Panc1 (cell line): ENCODE results near the gene ALG5. TPM values are rescaled to one million over a fixed set of nuclear protein-coding genes. Genes with fewer than 3 reads are reported as not detected.

Experiments
- ATAC-seq: fragments of 200-7000 bp; cut with Tn5 transposase; 2 replicates; pipeline ENCODE4 v1.9.1; 2020; ENCODE audit warnings: mild to moderate bottlenecking, moderate library complexity
- BruUV-seq: library from RNA; stranded (reverse); fragments of 400-500 nt; replicated peaks from 2 replicates; lab custom pipeline; 2021; lab: Mats Ljungman, UMichigan
- CTCF ChIA-PET: fragments of 300-600 bp; sonication (Branson Sonifier 250); formaldehyde crosslinking; loops from one replicate; lab custom pipeline; 2022; ENCODE audit warnings: antibody characterized with exemption; lab: Charles Lee
- POLR2A ChIA-PET: fragments of 300-600 bp; sonication (Branson Sonifier 250); formaldehyde crosslinking; loops from one replicate; lab custom pipeline; 2022; ENCODE audit warnings: antibody characterized with exemption; lab: Charles Lee
- DNase-seq: peaks from one replicate; pipeline ENCODE4 v3.0.0-alpha.2; 2010; ENCODE audit warnings: low read depth, low spot score
- H3K27ac ChIP-seq: 2 replicates; pipeline ENCODE4 v1.5.1; 2011; ENCODE audit warnings: mild to moderate bottlenecking, low read length, inconsistent platforms
- H3K27me3 ChIP-seq: fragments of 200-500 bp; sonication (Bioruptor generic); 2 replicates; pipeline ENCODE4 v1.6.0; 2014; ENCODE audit warnings: low read length, inconsistent platforms; ENCODE audit not compliant: control insufficient read depth, insufficient read depth
- H3K36me3 ChIP-seq: fragments of 200-500 bp; sonication (Bioruptor generic); 2 replicates; pipeline ENCODE4 v1.5.1; 2014; ENCODE audit warnings: inconsistent platforms, mild to moderate bottlenecking, low read length, moderate library complexity; ENCODE audit not compliant: control insufficient read depth, insufficient read depth
- H3K4me1 ChIP-seq: 2 replicates; pipeline ENCODE4 v1.5.1; 2011; ENCODE audit warnings: inconsistent platforms, mild to moderate bottlenecking, low read length, moderate library complexity; ENCODE audit not compliant: control insufficient read depth, insufficient read depth
- H3K4me3 ChIP-seq, 2 experiments: 2 replicates each; pipeline ENCODE4 v1.5.1; 2011 to 2012; ENCODE audit warnings: low read depth in 2 of 2, low read length in 2 of 2, mild to moderate bottlenecking in 2 of 2, inconsistent platforms in 1 of 2, moderate library complexity in 1 of 2
- H3K9me3 ChIP-seq: fragments of 200-500 bp; sonication (Bioruptor generic); 2 replicates; pipeline ENCODE4 v1.5.1; 2014; ENCODE audit warnings: low read depth, mild to moderate bottlenecking, inconsistent platforms, low read length, moderate library complexity; ENCODE audit not compliant: control insufficient read depth, insufficient read depth
- POLR2AphosphoS5 ChIP-seq: IDR thresholded peaks from 2 replicates; pipeline ENCODE4 v1.6.1; 2012; ENCODE audit warnings: mild to moderate bottlenecking, low read depth, low read length, moderate library complexity
- REST ChIP-seq, 2 experiments: IDR thresholded peaks; 2 replicates each; pipeline ENCODE4 v1.6.1; 2011 to 2012; ENCODE audit warnings: low read depth in 2 of 2, control low read depth in 1 of 2, low read length in 1 of 2, mild to moderate bottlenecking in 1 of 2, moderate library complexity in 1 of 2; ENCODE audit not compliant: insufficient read depth in 1 of 2
- SIN3A ChIP-seq: IDR thresholded peaks from 2 replicates; pipeline ENCODE4 v1.6.1; 2012; ENCODE audit warnings: low read depth, mild to moderate bottlenecking, low read length, moderate library complexity, borderline replicate concordance; ENCODE audit not compliant: insufficient read depth
- TCF7L2 ChIP-seq: IDR thresholded peaks from 2 replicates; pipeline ENCODE4 v1.6.1; 2011; ENCODE audit warnings: mild to moderate bottlenecking, low read depth, low read length, inconsistent platforms
- in situ Hi-C: cut with HindIII; loops from 2 replicates; pipeline ENCODE4 v1.10.0; 2016; ENCODE audit warnings: low sequenced_read_pairs, low pct_unique_long_range_greater_than_20kb
- intact Hi-C: fragments of 100-400 bp; cut with micrococcal nuclease; formaldehyde crosslinking; loops from one replicate; pipeline ENCODE4 v1.10.0; 2022; ENCODE audit not compliant: unreplicated experiment
- total RNA-seq: library from RNA; stranded (reverse); gene quantifications from one replicate; pipeline ENCODE4 v1.2.1, GENCODE V29; 2021; ENCODE audit not compliant: unreplicated experiment
- TF ChIP-seq, protein P1 (sequence below): fragments of 450-650 bp; IDR thresholded peaks from 2 replicates; pipeline ENCODE4 v1.5.1; 2017; ENCODE audit warnings: mild to moderate bottlenecking

Gene ALG5
- total RNA-seq, 1 experiment from 2014 or later, result 19.3 TPM

GRCh38 chr13:36913463-36913862 is 85.7 kb downstream of the ALG5 start:
- Histone ChIP-seq H3K27me3 (no peaks in the 10 kb centered on the region), H3K4me1 (no peaks in the 10 kb centered on the region), H3K9me3 (no peaks in the 10 kb centered on the region), H3K27ac (no peak overlapping the region), H3K36me3 (no peaks in the 10 kb centered on the region), H3K4me3 (no peak overlapping the region)
- no peak for ATAC-seq
- no peak for DNase-seq
- POLR2A ChIA-PET, result no interaction called here
- in situ Hi-C loops, result no loop called here
- intact Hi-C loops, result no loop called here
- CTCF ChIA-PET, result no interaction called here
- BruUV-seq, result no TSS peak
- TF ChIP-seq TCF7L2 (no peak), SIN3A (no peak), POLR2AphosphoS5 (no peak), REST (IDR thresholded peaks at IDR 0.05; ENCODE audit: insufficient read depth in 1 of 2, low read depth in 2 of 2, low read length in 1 of 2) (no peak)
- TF ChIP-seq, protein P1, sequence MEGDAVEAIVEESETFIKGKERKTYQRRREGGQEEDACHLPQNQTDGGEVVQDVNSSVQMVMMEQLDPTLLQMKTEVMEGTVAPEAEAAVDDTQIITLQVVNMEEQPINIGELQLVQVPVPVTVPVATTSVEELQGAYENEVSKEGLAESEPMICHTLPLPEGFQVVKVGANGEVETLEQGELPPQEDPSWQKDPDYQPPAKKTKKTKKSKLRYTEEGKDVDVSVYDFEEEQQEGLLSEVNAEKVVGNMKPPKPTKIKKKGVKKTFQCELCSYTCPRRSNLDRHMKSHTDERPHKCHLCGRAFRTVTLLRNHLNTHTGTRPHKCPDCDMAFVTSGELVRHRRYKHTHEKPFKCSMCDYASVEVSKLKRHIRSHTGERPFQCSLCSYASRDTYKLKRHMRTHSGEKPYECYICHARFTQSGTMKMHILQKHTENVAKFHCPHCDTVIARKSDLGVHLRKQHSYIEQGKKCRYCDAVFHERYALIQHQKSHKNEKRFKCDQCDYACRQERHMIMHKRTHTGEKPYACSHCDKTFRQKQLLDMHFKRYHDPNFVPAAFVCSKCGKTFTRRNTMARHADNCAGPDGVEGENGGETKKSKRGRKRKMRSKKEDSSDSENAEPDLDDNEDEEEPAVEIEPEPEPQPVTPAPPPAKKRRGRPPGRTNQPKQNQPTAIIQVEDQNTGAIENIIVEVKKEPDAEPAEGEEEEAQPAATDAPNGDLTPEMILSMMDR, result no peak

- no TSS peak for BruUV-seq
- no peak overlapping the region for H3K4me3 ChIP-seq
- ATAC-seq, result no peak
- H3K36me3 ChIP-seq, result no peaks in the 10 kb centered on the region
- DNase-seq, result no peak
- no peaks in the 10 kb centered on the region for H3K27me3 ChIP-seq
- H3K4me1 ChIP-seq, result no peaks in the 10 kb centered on the region
- no peak overlapping the region for H3K27ac ChIP-seq
- intact Hi-C loops, result no loop called here
- no peaks in the 10 kb centered on the region for H3K9me3 ChIP-seq
- TF ChIP-seq SIN3A (no peak), TCF7L2 (no peak), REST (IDR thresholded peaks at IDR 0.05; ENCODE audit: insufficient read depth in 1 of 2, low read depth in 2 of 2, low read length in 1 of 2) (no peak), POLR2AphosphoS5 (no peak)
- TF ChIP-seq, protein P1, result no peak
- CTCF ChIA-PET, result no interaction called here
- in situ Hi-C loops, result no loop called here
- POLR2A ChIA-PET, result no interaction called here
Observed at GRCh38 chr13:36912973-36913372, 86.2 kb downstream of the ALG5 start.
